ENCODE results near the gene OR8A1. TPM values are rescaled to one million over a fixed set of nuclear protein-coding genes. Genes with fewer than 3 reads are reported as not detected.

OR8A1 gene
- not detected for total RNA-seq

DNA sequence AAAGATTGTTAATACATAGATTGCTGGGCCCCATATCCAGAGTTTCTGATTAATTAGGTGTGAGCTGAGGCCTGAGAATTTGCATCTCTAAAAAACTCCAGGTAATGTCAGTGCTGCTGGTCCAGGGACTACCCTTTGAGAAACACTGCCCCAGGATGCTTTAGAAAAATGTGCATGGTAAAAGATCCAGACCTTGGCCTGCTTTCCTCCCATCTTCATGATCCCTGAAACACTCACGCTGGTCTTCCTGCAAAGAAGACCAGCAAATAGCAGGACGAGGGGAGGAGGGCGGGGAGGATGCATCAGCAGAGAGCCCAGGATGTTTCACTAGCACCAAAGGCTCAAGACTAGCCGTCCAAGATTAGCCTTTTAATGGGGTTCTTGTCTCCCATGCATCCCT lies at the start of gene OR8A1:
Gene OR8A1, plus strand, starts transcription at position 301 of the 400 bp plus-strand sequence. CDS start 123 bp downstream, outside the sequence.
- Histone ChIP-seq H3K4me3 (no peak within 1 kb of the TSS), H3K36me3 (no peaks in the 10 kb centered on the region), H3K27ac (no peak within 1 kb of the TSS), H3K27me3 (replicated peaks; ENCODE audit: insufficient read depth) (no peaks in the 10 kb centered on the region), H3K4me1 (replicated peaks) (no peaks in the 10 kb centered on the region), H3K9me3 (no peaks in the 10 kb centered on the region)
- 37% methylated on average over 4 of the region's 4 CpGs for WGBS
- intact Hi-C loops (cut with DNase I): no loop called here
- TF ChIP-seq POLR2A (IDR thresholded peaks at IDR 0.05) (no peak), POLR2AphosphoS5 (IDR thresholded peaks at IDR 0.05) (no peak)
- TF ChIP-seq, protein P1, sequence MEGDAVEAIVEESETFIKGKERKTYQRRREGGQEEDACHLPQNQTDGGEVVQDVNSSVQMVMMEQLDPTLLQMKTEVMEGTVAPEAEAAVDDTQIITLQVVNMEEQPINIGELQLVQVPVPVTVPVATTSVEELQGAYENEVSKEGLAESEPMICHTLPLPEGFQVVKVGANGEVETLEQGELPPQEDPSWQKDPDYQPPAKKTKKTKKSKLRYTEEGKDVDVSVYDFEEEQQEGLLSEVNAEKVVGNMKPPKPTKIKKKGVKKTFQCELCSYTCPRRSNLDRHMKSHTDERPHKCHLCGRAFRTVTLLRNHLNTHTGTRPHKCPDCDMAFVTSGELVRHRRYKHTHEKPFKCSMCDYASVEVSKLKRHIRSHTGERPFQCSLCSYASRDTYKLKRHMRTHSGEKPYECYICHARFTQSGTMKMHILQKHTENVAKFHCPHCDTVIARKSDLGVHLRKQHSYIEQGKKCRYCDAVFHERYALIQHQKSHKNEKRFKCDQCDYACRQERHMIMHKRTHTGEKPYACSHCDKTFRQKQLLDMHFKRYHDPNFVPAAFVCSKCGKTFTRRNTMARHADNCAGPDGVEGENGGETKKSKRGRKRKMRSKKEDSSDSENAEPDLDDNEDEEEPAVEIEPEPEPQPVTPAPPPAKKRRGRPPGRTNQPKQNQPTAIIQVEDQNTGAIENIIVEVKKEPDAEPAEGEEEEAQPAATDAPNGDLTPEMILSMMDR (IDR thresholded peaks at IDR 0.05): no peak
- no peak for DNase-seq (ENCODE audit: low spot score)

DNA sequence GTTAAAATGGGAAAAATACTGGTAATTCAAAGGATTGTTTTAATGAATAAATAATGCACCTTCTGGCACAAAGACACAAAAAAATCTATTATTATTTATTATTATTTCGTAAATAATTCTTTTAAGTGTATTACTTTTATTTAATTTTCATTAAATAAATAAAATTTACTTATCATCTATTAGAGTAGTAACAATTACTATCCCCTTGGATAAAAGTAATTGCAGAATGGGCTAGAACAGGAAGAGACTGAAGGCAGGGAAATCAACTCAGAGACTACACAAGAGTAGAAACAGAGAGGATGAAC lies 49.3 kb upstream of the OR8A1 start:
- Histone ChIP-seq H3K36me3 (no peaks in the 10 kb centered on the region), H3K27ac (no peak overlapping the region), H3K4me1 (replicated peaks) (no peaks in the 10 kb centered on the region), H3K4me3 (no peak overlapping the region), H3K27me3 (replicated peaks; ENCODE audit: insufficient read depth) (no peaks in the 10 kb centered on the region), H3K9me3 (no peaks in the 10 kb centered on the region)
- intact Hi-C loops (cut with DNase I): no loop called here
- DNase-seq (ENCODE audit: low spot score): no peak
- TF ChIP-seq POLR2A (IDR thresholded peaks at IDR 0.05): no peak
- TF ChIP-seq, protein P1 (IDR thresholded peaks at IDR 0.05): no peak
- TF ChIP-seq POLR2AphosphoS5 (IDR thresholded peaks at IDR 0.05): no peak
- WGBS: 82% methylated on average over 1 of the region's 1 CpG

DNA sequence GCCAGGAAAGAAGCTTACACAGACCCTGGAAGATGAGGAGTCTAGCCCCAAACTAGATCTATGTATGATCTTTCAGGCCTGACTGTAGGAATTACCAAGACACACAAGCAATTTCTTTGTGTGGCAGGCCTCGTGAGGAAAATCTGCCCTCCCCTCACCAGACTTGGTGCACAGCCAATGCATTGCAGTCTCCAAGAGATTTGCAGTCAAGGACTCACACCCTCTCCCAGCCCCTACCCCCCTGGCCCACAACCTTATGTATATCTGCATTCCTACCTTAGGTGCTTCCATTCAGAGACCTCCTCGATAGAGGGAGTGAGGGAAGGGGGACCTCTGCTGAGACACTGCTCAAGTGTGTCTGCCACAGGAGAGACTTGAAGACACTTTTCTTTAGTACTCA lies 36.2 kb upstream of the OR8A1 start:
- DNase-seq (ENCODE audit: low spot score): no peak
- intact Hi-C loops (cut with DNase I): no loop called here

GRCh38 chr11:124534051-124534450 lies 35.7 kb upstream of the OR8A1 start:
- Histone ChIP-seq H3K4me3 (no peak overlapping the region), H3K4me1 (replicated peaks) (no peaks in the 10 kb centered on the region), H3K27me3 (replicated peaks; ENCODE audit: insufficient read depth) (no peaks in the 10 kb centered on the region), H3K9me3 (no peaks in the 10 kb centered on the region), H3K36me3 (no peaks in the 10 kb centered on the region), H3K27ac (no peak overlapping the region)
- WGBS: 78% methylated on average over 2 of the region's 2 CpGs
- intact Hi-C loops (cut with DNase I): no loop called here
- TF ChIP-seq, protein P1 (IDR thresholded peaks at IDR 0.05): no peak
- no peak for TF ChIP-seq POLR2AphosphoS5 (IDR thresholded peaks at IDR 0.05)
- no peak for TF ChIP-seq POLR2A (IDR thresholded peaks at IDR 0.05)
- DNase-seq (ENCODE audit: low spot score): no peak

More for the DNA sequence above, 36.2 kb upstream of the OR8A1 start:
- H3K27ac ChIP-seq: no peak overlapping the region
- H3K4me1 ChIP-seq (replicated peaks): no peaks in the 10 kb centered on the region
- H3K4me3 ChIP-seq: no peak overlapping the region
- TF ChIP-seq, protein P1 (IDR thresholded peaks at IDR 0.05): no peak
- no peak for TF ChIP-seq POLR2A (IDR thresholded peaks at IDR 0.05)
- H3K9me3 ChIP-seq: no peaks in the 10 kb centered on the region
- 44% methylated on average over 2 of the region's 2 CpGs for WGBS
- no peaks in the 10 kb centered on the region for H3K36me3 ChIP-seq
- H3K27me3 ChIP-seq (replicated peaks; ENCODE audit: insufficient read depth): no peaks in the 10 kb centered on the region

DNA sequence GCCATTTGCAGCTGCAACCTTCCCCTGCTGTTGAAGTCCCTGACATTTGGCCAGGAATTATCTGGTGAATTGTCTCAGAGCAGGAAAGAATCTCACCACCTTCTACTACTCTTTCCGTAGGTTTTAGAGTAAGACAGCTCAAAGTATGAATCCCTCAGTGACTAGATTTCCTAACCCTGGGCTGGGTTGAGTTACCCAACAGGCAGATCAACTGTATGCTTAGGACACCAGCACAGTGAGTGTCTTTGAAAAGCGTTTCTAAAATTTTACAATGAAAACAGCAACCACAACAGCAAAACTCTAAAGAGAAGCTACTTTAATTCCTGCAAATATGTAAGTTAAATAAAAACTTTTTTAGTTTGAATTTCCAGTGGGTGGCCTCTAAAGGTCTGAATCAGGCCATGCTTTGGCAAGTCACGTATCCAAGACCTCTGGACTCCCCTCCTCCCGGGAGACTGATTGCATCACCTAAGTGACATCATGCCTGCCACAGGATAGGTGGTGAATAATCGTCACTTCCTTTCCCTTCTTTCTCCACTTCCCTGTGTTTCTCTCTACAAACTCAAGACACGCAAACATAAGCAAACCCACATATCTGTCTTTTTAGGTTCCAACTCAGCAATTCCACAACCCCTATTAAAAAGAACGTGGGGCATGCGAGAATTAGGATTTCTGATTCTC lies 34.1 kb upstream of the OR8A1 start:
- intact Hi-C loops (cut with DNase I): no loop called here

More for the DNA sequence above, 34.1 kb upstream of the OR8A1 start:
- H3K4me1 ChIP-seq (replicated peaks): no peaks in the 10 kb centered on the region
- DNase-seq (ENCODE audit: low spot score): no peak
- H3K27me3 ChIP-seq (replicated peaks; ENCODE audit: insufficient read depth): no peaks in the 10 kb centered on the region
- no peak overlapping the region for H3K4me3 ChIP-seq
- WGBS: 86% methylated on average over 8 of the region's 8 CpGs
- no peak overlapping the region for H3K27ac ChIP-seq
- TF ChIP-seq, protein P1 (IDR thresholded peaks at IDR 0.05): no peak
- TF ChIP-seq POLR2A (IDR thresholded peaks at IDR 0.05): no peak
- TF ChIP-seq POLR2AphosphoS5 (IDR thresholded peaks at IDR 0.05): no peak
- H3K36me3 ChIP-seq: no peaks in the 10 kb centered on the region
- no peaks in the 10 kb centered on the region for H3K9me3 ChIP-seq

All from prostate gland (tissue), 2 donors.